ENCODE results near the gene SLC38A7. TPM values are rescaled to one million over a fixed set of nuclear protein-coding genes. Genes with fewer than 3 reads are reported as not detected.

The SLC38A7 gene
- total and polyA plus RNA-seq, 9 donors = 3.3 to 14.6 (median 9.7) TPM

GRCh38 chr16:58644765-58645487 is 39.6 kb downstream of the SLC38A7 start:
- Histone ChIP-seq H3K27ac (no peak overlapping the region), H3K36me3 (no peaks in the 10 kb centered on the region), H3K9me3 (no peaks in the 10 kb centered on the region), H3K27me3 (no peaks in the 10 kb centered on the region), H3K4me1 (ENCODE audit: insufficient read depth) (no peaks in the 10 kb centered on the region), H3K4me3 (no peak overlapping the region)
- intact Hi-C loops (cut with DNase I) = no loop called here
- WGBS, 3 donors = 82 to 91% (median 86%) methylated on average over 8 of the region's 8 CpGs
- DNase-seq = no peak
- TF ChIP-seq POLR2A (IDR thresholded peaks at IDR 0.05) (no peak), EP300 (IDR thresholded peaks at IDR 0.05) (no peak)
- TF ChIP-seq, protein P1, sequence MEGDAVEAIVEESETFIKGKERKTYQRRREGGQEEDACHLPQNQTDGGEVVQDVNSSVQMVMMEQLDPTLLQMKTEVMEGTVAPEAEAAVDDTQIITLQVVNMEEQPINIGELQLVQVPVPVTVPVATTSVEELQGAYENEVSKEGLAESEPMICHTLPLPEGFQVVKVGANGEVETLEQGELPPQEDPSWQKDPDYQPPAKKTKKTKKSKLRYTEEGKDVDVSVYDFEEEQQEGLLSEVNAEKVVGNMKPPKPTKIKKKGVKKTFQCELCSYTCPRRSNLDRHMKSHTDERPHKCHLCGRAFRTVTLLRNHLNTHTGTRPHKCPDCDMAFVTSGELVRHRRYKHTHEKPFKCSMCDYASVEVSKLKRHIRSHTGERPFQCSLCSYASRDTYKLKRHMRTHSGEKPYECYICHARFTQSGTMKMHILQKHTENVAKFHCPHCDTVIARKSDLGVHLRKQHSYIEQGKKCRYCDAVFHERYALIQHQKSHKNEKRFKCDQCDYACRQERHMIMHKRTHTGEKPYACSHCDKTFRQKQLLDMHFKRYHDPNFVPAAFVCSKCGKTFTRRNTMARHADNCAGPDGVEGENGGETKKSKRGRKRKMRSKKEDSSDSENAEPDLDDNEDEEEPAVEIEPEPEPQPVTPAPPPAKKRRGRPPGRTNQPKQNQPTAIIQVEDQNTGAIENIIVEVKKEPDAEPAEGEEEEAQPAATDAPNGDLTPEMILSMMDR (IDR thresholded peaks at IDR 0.05) = no peak

DNA sequence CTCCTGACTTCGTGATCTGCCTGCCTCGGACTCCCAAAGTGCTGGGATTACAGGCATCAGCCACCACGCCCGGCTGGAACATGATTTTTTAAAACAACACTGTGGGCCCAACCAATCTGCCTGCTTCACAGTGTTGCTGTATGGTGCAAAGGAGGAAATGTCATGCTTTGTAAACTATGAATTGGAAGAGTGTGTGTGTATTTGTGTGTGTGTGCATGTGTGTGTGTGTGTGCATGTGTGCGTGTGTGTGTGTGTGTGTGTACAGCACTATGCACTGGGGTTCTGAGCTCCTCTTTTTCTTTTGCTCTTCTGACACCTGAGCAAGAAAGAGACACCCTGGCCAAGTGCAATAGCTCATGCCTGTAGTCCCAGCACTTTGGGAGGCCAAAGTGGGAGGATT is 40.5 kb downstream of the SLC38A7 start:
- DNase-seq = no peak
- Histone ChIP-seq H3K36me3 (no peaks in the 10 kb centered on the region), H3K27me3 (no peaks in the 10 kb centered on the region), H3K9me3 (no peaks in the 10 kb centered on the region), H3K4me1 (ENCODE audit: insufficient read depth) (no peaks in the 10 kb centered on the region), H3K27ac (no peak overlapping the region), H3K4me3 (no peak overlapping the region)
- 78 to 82% (median 80%) methylated on average over 5 of the region's 5 CpGs for WGBS, 3 donors
- intact Hi-C loops (cut with DNase I) = no loop called here
- TF ChIP-seq POLR2A (IDR thresholded peaks at IDR 0.05) = no peak
- no peak for TF ChIP-seq EP300 (IDR thresholded peaks at IDR 0.05)
- TF ChIP-seq, protein P1 (IDR thresholded peaks at IDR 0.05) = no peak

DNA sequence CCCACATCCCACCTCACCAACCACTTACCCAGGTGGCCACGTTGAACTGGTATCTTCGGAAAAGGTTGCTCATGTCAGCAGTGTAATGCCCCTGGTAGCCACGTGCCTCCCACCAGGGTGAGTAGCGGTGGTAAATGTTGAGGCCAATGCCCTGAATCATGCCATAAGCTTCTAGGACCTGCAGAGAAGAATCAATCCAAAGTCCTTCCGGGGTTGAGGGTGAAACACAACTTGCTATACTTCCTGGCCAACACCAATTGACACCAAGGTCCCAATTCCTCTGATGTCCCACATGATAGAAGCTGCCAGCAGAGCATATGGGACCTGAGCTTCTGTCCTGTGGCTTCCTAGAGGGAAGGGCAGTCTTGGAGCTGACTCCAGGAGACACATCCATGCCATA is 43.6 kb downstream of the SLC38A7 start:
- no peaks in the 10 kb centered on the region for H3K4me1 ChIP-seq (ENCODE audit: insufficient read depth)
- H3K27me3 ChIP-seq = no peaks in the 10 kb centered on the region
- no peak overlapping the region for H3K4me3 ChIP-seq
- H3K9me3 ChIP-seq = no peaks in the 10 kb centered on the region
- no peak for TF ChIP-seq EP300 (IDR thresholded peaks at IDR 0.05)
- TF ChIP-seq, protein P1 (IDR thresholded peaks at IDR 0.05) = no peak
- no peak for TF ChIP-seq POLR2A (IDR thresholded peaks at IDR 0.05)
- no peak overlapping the region for H3K27ac ChIP-seq
- 77 to 85% (median 81%) methylated on average over 5 of the region's 5 CpGs for WGBS, 3 donors
- no peak for DNase-seq
- intact Hi-C loops (cut with DNase I) = no loop called here
- no peaks in the 10 kb centered on the region for H3K36me3 ChIP-seq

DNA sequence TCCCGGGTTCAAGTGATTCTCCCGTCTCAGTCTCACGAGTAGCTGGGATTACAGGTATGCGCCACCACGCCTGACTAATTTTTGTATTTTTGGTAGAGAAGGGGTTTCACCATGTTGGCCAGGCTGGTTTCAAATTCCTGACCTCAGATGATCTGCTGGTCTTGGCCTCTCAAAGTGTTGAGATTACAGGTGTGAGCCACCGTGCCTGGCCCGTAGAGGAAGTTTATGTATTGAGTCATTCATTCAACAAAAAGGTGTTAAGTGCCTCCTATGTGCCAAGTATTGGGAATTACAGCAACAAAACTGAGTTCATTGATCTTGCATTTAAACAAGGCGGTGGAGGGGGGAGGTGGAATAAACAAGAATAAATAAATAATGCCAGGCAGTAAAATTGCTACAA is 44.7 kb downstream of the SLC38A7 start:
- Histone ChIP-seq H3K4me1 (ENCODE audit: insufficient read depth) (no peaks in the 10 kb centered on the region), H3K9me3 (no peaks in the 10 kb centered on the region), H3K36me3 (no peaks in the 10 kb centered on the region), H3K4me3 (no peak overlapping the region), H3K27ac (no peak overlapping the region), H3K27me3 (no peaks in the 10 kb centered on the region)
- DNase-seq = no peak
- whole genome bisulfite sequencing, 3 donors = 81 to 86% (median 82%) methylated on average over 8 of the region's 8 CpGs
- TF ChIP-seq, protein P1 (IDR thresholded peaks at IDR 0.05) = no peak
- TF ChIP-seq POLR2A (IDR thresholded peaks at IDR 0.05) = no peak
- TF ChIP-seq EP300 (IDR thresholded peaks at IDR 0.05) = no peak
- intact Hi-C loops (cut with DNase I) = loop anchor here in 1 of 4 donors (10.0 kb wide), 1 partner anchor 125 kb away; the partner anchor contains the start of gene SETD6
